GM23338 (cell line): ENCODE measurements around the gene PINK1. TPM values are rescaled to one million over a fixed set of nuclear protein-coding genes. Genes with fewer than 3 reads are reported as not detected.

Source experiments
- ATAC-seq: fragments of 200-7000 bp; cut with Tn5 transposase; 3 replicates; pipeline ENCODE4 v1.9.1; 2020
- DNase-seq: peaks from one replicate; pipeline ENCODE4 v3.0.0-alpha.2; 2015; ENCODE audit warnings: low spot score
- H2AFZ ChIP-seq: fragments of 200-600 bp; sonication (generic); 2 replicates; pipeline ENCODE4 v1.8.0; 2016; ENCODE audit warnings: antibody characterized with exemption, mild to moderate bottlenecking, moderate library complexity
- H3F3A ChIP-seq: fragments of 200-600 bp; sonication (generic); replicated peaks from 2 replicates; pipeline ENCODE4 v1.8.0; 2017; ENCODE audit warnings: antibody characterized with exemption, mixed run types, low read depth
- H3K27ac ChIP-seq: fragments of 200-600 bp; sonication (generic); 2 replicates; pipeline ENCODE4 v1.6.1; 2016; ENCODE audit warnings: low read depth
- H3K27me3 ChIP-seq: fragments of 200-600 bp; sonication (generic); 2 replicates; pipeline ENCODE4 v1.8.0; 2016; ENCODE audit warnings: mild to moderate bottlenecking, mixed run types, moderate library complexity; ENCODE audit not compliant: insufficient read depth
- H3K36me3 ChIP-seq: fragments of 200-600 bp; sonication (generic); 2 replicates; pipeline ENCODE4 v1.8.0; 2016; ENCODE audit warnings: mild to moderate bottlenecking; ENCODE audit not compliant: insufficient read depth
- H3K4me1 ChIP-seq: fragments of 200-600 bp; sonication (generic); 2 replicates; pipeline ENCODE4 v1.8.0; 2016; ENCODE audit warnings: mild to moderate bottlenecking, moderate library complexity; ENCODE audit not compliant: insufficient read depth
- H3K4me2 ChIP-seq: fragments of 200-600 bp; sonication (generic); 2 replicates; pipeline ENCODE4 v1.7.1; 2017; ENCODE audit warnings: mixed run types
- H3K4me3 ChIP-seq: fragments of 200-600 bp; sonication (generic); 2 replicates; pipeline ENCODE4 v1.6.1; 2016; ENCODE audit warnings: mixed run types
- H3K79me2 ChIP-seq: fragments of 200-600 bp; sonication (generic); replicated peaks from 2 replicates; pipeline ENCODE4 v1.8.0; 2017; ENCODE audit warnings: mild to moderate bottlenecking; ENCODE audit not compliant: insufficient read depth
- H3K9me2 ChIP-seq: fragments of 200-600 bp; sonication (generic); 2 replicates; pipeline ENCODE4 v1.8.0; 2017; ENCODE audit not compliant: insufficient read depth
- H4K20me1 ChIP-seq: fragments of 200-600 bp; sonication (generic); replicated peaks from 2 replicates; pipeline ENCODE4 v1.8.0; 2017; ENCODE audit warnings: mild to moderate bottlenecking; ENCODE audit not compliant: insufficient read depth
- H3K27ac Mint-ChIP-seq: 2 replicates; pipeline ENCODE4 v1.8.0; 2020; ENCODE audit warnings: inconsistent platforms, mild to moderate bottlenecking, moderate library complexity, mixed read lengths
- H3K27me3 Mint-ChIP-seq: 3 replicates; pipeline ENCODE4 v1.8.0; 2022; ENCODE audit warnings: low read depth, mild to moderate bottlenecking, moderate library complexity, mixed read lengths, inconsistent platforms; ENCODE audit not compliant: insufficient read depth, poor library complexity
- H3K36me3 Mint-ChIP-seq: 3 replicates; pipeline ENCODE4 v1.8.0; 2021; ENCODE audit warnings: low read depth, mild to moderate bottlenecking, inconsistent platforms, moderate library complexity, mixed read lengths
- H3K4me1 Mint-ChIP-seq: 3 replicates; pipeline ENCODE4 v1.8.0; 2020; ENCODE audit warnings: mild to moderate bottlenecking, inconsistent platforms, mixed read lengths
- H3K4me3 Mint-ChIP-seq: 3 replicates; pipeline ENCODE4 v1.8.0; 2021; ENCODE audit warnings: moderate library complexity, mild to moderate bottlenecking, inconsistent platforms, mixed read lengths
- H3K9me3 Mint-ChIP-seq: 3 replicates; pipeline ENCODE4 v1.8.0; 2020; ENCODE audit warnings: moderate library complexity, mild to moderate bottlenecking, inconsistent platforms, mixed read lengths
- CREB1 ChIP-seq: fragments of 250-450 bp; sonication (Bioruptor Pico); IDR thresholded peaks from 2 replicates; pipeline ENCODE4 v1.5.0; 2020; ENCODE audit warnings: low read depth, mild to moderate bottlenecking, moderate library complexity
- EZH2 ChIP-seq: fragments of 200-600 bp; sonication (generic); IDR thresholded peaks from one replicate; pipeline ENCODE4 v1.8.0; 2017; ENCODE audit warnings: antibody characterized with exemption, mild to moderate bottlenecking, low read depth; ENCODE audit not compliant: unreplicated experiment
- JUNB ChIP-seq: IDR thresholded peaks from one replicate; pipeline ENCODE4 v1.6.1; 2016; ENCODE audit warnings: antibody characterized with exemption; ENCODE audit not compliant: unreplicated experiment
- POLR2AphosphoS5 ChIP-seq: IDR thresholded peaks from 2 replicates; pipeline ENCODE4 v1.6.1; 2016; ENCODE audit warnings: antibody characterized with exemption, low read depth
- REST ChIP-seq: IDR thresholded peaks from one replicate; pipeline ENCODE4 v1.6.1; 2018; ENCODE audit warnings: antibody characterized with exemption; ENCODE audit not compliant: unreplicated experiment
- STAT1 ChIP-seq: IDR thresholded peaks from one replicate; pipeline ENCODE4 v1.6.1; 2016; ENCODE audit warnings: antibody characterized with exemption; ENCODE audit not compliant: unreplicated experiment
- ZNF114 ChIP-seq: fragments of 250-450 bp; sonication (Bioruptor Pico); IDR thresholded peaks from 2 replicates; pipeline ENCODE4 v1.5.0; 2020; ENCODE audit warnings: mild to moderate bottlenecking, moderate library complexity
- ZNF331 ChIP-seq: fragments of 250-450 bp; sonication (Bioruptor Pico); IDR thresholded peaks from 2 replicates; pipeline ENCODE4 v1.5.0; 2020; ENCODE audit warnings: low read depth, mild to moderate bottlenecking, moderate library complexity
- ZNF462 ChIP-seq: fragments of 250-450 bp; sonication (Bioruptor Pico); IDR thresholded peaks from 2 replicates; pipeline ENCODE4 v1.5.0; 2020; ENCODE audit warnings: mild to moderate bottlenecking, moderate library complexity
- polyA plus RNA-seq: library from polyadenylated mRNA; unstranded; fragments of >200 nt; fragmentation: Nextera tagmentation; extraction: Ambion mirVana; gene quantifications from 2 replicates; pipeline ENCODE4 v1.2.1, GENCODE V29; 2016
- total RNA-seq: library from RNA; depleted of rRNA; stranded (reverse); fragments of >200 nt; shearing (Covaris generic); gene quantifications from 2 replicates; pipeline ENCODE4 v1.2.3, GENCODE V29; 2014

PINK1 gene
- total and polyA plus RNA-seq, 2 experiments from 2014 or later = 20.8 to 42.7 TPM

GRCh38 chr1:20610970-20611369 is 22.3 kb upstream of the PINK1 start:
- H3F3A ChIP-seq = peaks cover 7% of the 10 kb centered on the region; the same call in 1 of the 2 replicates
- H2AFZ ChIP-seq = no peak overlapping the region
- H3K79me2 ChIP-seq = no peaks in the 10 kb centered on the region
- H3K36me3 ChIP-seq = no peaks in the 10 kb centered on the region
- no peak overlapping the region for H3K27ac ChIP-seq
- ATAC-seq (no peak), DNase-seq (no peak)
- no peak overlapping the region for H3K4me3 ChIP-seq
- no peak overlapping the region for H3K4me3 Mint-ChIP-seq
- H4K20me1 ChIP-seq = no peaks in the 10 kb centered on the region
- H3K27me3 ChIP-seq = no peaks in the 10 kb centered on the region
- H3K9me2 ChIP-seq = no peaks in the 10 kb centered on the region
- H3K4me1 Mint-ChIP-seq = peaks cover 19% of the 10 kb centered on the region; the same call in 2 of the 3 replicates
- no peaks in the 10 kb centered on the region for H3K36me3 Mint-ChIP-seq
- H3K4me1 ChIP-seq = peaks cover 14% of the 10 kb centered on the region
- H3K27ac Mint-ChIP-seq = no peak overlapping the region
- H3K4me2 ChIP-seq = no peak overlapping the region
- TF ChIP-seq ZNF331 (CRISPR knock-in tag) (no peak), STAT1 (no peak), ZNF114 (CRISPR knock-in tag) (no peak), REST (no peak), JUNB (no peak), CREB1 (CRISPR knock-in tag) (no peak)
- no peaks in the 10 kb centered on the region; the same call in 2 of the 3 replicates for H3K9me3 Mint-ChIP-seq
- H3K27me3 Mint-ChIP-seq = peaks cover 4% of the 10 kb centered on the region

GRCh38 chr1:20611652-20612051 is 21.6 kb upstream of the PINK1 start:
- H3K27ac Mint-ChIP-seq = no peak overlapping the region
- no peak for ATAC-seq
- Histone ChIP-seq H3F3A (peaks cover 7% of the 10 kb centered on the region; the same call in 1 of the 2 replicates), H4K20me1 (no peaks in the 10 kb centered on the region), H3K4me2 (no peak overlapping the region), H3K4me1 (peaks cover 17% of the 10 kb centered on the region), H3K79me2 (no peaks in the 10 kb centered on the region), H3K27me3 (no peaks in the 10 kb centered on the region), H2AFZ (no peak overlapping the region), H3K36me3 (no peaks in the 10 kb centered on the region), H3K27ac (no peak overlapping the region), H3K4me3 (no peak overlapping the region), H3K9me2 (no peaks in the 10 kb centered on the region)
- DNase-seq = no peak
- no peak overlapping the region for H3K4me3 Mint-ChIP-seq
- no peaks in the 10 kb centered on the region for H3K36me3 Mint-ChIP-seq
- H3K27me3 Mint-ChIP-seq = peaks cover 4% of the 10 kb centered on the region
- no peaks in the 10 kb centered on the region; the same call in 2 of the 3 replicates for H3K9me3 Mint-ChIP-seq
- H3K4me1 Mint-ChIP-seq = peaks cover 25% of the 10 kb centered on the region; the same call in 2 of the 3 replicates
- no peak for TF ChIP-seq REST
- TF ChIP-seq ZNF462 (CRISPR knock-in tag) = no peak
- no peak for TF ChIP-seq EZH2
- no peak for TF ChIP-seq POLR2AphosphoS5
- no peak for TF ChIP-seq ZNF114 (CRISPR knock-in tag)
